ENCODE results near the gene CAMTA1. TPM values are rescaled to one million over a fixed set of nuclear protein-coding genes. Genes with fewer than 3 reads are reported as not detected.

Gene CAMTA1
- total RNA-seq, 4 donors from 2014 or later: 57.4 to 88.3 (median 62.1) TPM

GRCh38 chr1:7508052-7508933, 723.0 kb downstream of the CAMTA1 start:
- TF ChIP-seq CTCF (IDR thresholded peaks at IDR 0.05) (no peak), POLR2A (IDR thresholded peaks at IDR 0.05) (no peak)
- no peak overlapping the region for H3K27ac ChIP-seq
- no peaks in the 10 kb centered on the region for H3K27me3 ChIP-seq
- no peak for DNase-seq
- H3K4me3 ChIP-seq: no peak overlapping the region
- H3K4me1 ChIP-seq: no peaks in the 10 kb centered on the region
- H3K9me3 ChIP-seq: no peaks in the 10 kb centered on the region
- H3K36me3 ChIP-seq: no peaks in the 10 kb centered on the region

GRCh38 chr1:7508934-7509519, 723.8 kb downstream of the CAMTA1 start:
- Histone ChIP-seq H3K4me1 (no peaks in the 10 kb centered on the region), H3K4me3 (no peak overlapping the region), H3K36me3 (no peaks in the 10 kb centered on the region), H3K9me3 (no peaks in the 10 kb centered on the region), H3K27ac (peak overlapping the region in 1 of 4 donors; percentile 6), H3K27me3 (no peaks in the 10 kb centered on the region)
- TF ChIP-seq POLR2A (IDR thresholded peaks at IDR 0.05): no peak
- TF ChIP-seq CTCF (IDR thresholded peaks at IDR 0.05): no peak
- no peak for DNase-seq

- Histone ChIP-seq H3K9me3 (no peaks in the 10 kb centered on the region), H3K4me1 (no peaks in the 10 kb centered on the region), H3K4me3 (no peak overlapping the region), H3K27ac (peak overlapping the region in 1 of 4 donors; percentile 6), H3K36me3 (no peaks in the 10 kb centered on the region), H3K27me3 (no peaks in the 10 kb centered on the region)
- no peak for DNase-seq
- no peak for TF ChIP-seq POLR2A (IDR thresholded peaks at IDR 0.05)
- TF ChIP-seq CTCF (IDR thresholded peaks at IDR 0.05): no peak
Observed at GRCh38 chr1:7509598-7509997, 724.3 kb downstream of the CAMTA1 start.

GRCh38 chr1:7510389-7510931, 725.2 kb downstream of the CAMTA1 start:
- H3K27ac ChIP-seq: no peak overlapping the region
- no peak for DNase-seq
- TF ChIP-seq CTCF (IDR thresholded peaks at IDR 0.05): no peak
- TF ChIP-seq POLR2A (IDR thresholded peaks at IDR 0.05): no peak
- H3K27me3 ChIP-seq: no peaks in the 10 kb centered on the region
- H3K4me1 ChIP-seq: no peaks in the 10 kb centered on the region
- no peak overlapping the region for H3K4me3 ChIP-seq
- no peaks in the 10 kb centered on the region for H3K36me3 ChIP-seq
- no peaks in the 10 kb centered on the region for H3K9me3 ChIP-seq

GRCh38 chr1:7511381-7511780, 726.1 kb downstream of the CAMTA1 start:
- DNase-seq: no peak
- Histone ChIP-seq H3K36me3 (no peaks in the 10 kb centered on the region), H3K27me3 (no peaks in the 10 kb centered on the region), H3K4me1 (no peaks in the 10 kb centered on the region), H3K4me3 (no peak overlapping the region), H3K27ac (no peak overlapping the region), H3K9me3 (no peaks in the 10 kb centered on the region)
- TF ChIP-seq CTCF (IDR thresholded peaks at IDR 0.05): no peak
- no peak for TF ChIP-seq POLR2A (IDR thresholded peaks at IDR 0.05)
